Fibroblast of gingiva (primary cell): ENCODE data around the gene ZC3H12D.

ENCODE experiments used
- DNase-seq: peaks from one replicate; pipeline ENCODE4 v3.0.0-alpha.2; 2011; ENCODE audit warnings: low read depth

ZC3H12D gene

GRCh38 chr6:149441740-149442139 is 43.1 kb downstream of the ZC3H12D start:
- no peak for DNase-seq

- DNase-seq: no peak
Measured at GRCh38 chr6:149440735-149441671, 43.8 kb downstream of the ZC3H12D start.

DNA sequence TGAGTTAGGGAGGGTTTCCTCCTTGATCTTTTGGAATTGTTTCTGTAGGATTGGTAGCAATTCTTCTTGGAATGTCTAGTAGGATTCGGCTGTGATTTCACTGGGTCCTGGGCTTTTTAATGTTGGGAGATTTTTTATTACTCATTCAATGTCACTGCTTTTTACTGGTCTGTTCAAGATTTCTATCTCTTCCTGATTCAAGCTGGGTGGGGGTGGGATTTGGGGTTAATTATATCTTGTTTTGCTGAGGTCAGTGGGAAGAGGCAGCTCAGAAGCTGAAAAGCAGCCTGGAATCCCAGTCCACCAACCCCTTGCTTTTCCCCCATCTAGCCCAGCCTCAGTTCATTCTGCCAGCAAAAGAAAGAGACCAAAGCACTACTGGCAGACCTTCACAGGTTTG is 45.2 kb downstream of the ZC3H12D start:
- DNase-seq: no peak

GRCh38 chr6:149438855-149439254 is 46.0 kb downstream of the ZC3H12D start:
- no peak for DNase-seq

DNA sequence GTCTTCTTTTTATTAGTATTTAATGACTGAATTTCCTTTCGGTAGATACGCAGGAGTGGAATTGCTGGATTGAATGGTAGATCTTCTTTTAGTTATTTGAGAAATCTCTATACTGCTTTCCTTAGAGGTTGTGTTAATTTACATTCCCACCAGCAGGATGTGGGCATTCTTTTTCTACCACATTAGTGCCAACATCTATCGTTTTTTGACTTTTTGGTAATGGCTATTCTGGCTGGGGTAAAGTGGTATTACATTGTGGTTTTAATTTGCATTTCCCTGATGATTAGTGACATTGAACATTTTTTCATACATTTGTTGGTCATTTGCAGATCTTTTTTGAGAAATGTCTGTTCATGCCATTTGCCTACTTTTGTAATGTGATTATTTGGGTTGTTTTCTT is 47.6 kb downstream of the ZC3H12D start:
- DNase-seq: no peak

GRCh38 chr6:149436647-149437046 is 48.2 kb downstream of the ZC3H12D start:
- DNase-seq: no peak

DNA sequence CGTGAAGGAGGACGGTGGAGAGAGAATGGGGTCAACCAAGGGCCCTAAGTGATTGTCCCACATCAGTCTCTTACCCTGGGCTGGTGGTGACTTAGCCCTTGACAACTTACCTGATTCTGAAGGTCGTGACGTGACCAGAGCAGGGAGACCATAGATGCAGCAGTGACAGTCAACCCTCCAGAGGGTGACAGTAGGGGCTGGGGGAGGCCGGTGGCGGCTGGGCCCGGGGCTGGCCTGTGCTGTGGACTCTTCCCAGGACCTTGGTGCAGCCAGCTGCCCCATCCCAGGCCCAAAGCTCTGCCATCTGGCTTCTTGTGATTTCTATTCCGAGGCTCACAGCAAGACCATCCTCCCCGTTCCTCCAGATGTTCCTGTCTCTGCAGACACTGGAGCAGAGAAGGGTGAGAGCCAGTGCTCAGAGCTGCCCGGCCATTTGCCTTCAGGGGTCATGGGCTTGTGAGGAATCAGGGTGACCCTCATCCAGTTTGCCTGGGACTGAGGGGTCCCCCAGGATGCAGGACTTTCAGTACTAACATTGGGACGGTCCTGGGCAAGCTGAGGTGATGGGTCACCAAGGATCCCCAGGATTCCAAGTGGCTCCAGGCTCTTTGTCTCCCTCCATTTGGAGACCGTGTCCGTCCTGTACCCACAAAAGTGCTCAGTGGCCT is 48.8 kb downstream of the ZC3H12D start:
- DNase-seq: no peak

DNA sequence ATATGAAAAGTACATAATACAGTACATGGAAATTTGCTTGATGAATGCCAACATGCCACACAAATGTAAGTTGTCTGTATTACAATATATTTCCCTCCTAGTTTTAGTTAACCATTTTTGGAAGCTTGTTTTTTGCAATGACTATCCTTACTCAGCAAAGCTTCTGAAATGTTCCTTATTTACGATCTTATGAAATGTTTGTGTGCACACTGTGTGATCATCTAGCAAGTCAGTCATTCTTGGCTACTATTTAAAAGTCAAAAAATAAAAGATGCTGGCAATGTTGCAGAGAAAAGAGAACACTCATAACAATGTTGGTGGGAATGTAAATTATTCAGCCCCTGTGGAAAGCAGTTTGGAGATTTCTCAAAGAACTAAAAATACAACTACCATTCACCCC is 50.9 kb downstream of the ZC3H12D start:
- DNase-seq: peak; percentile 72

GRCh38 chr6:149433405-149433804 is 51.4 kb downstream of the ZC3H12D start:
- DNase-seq: no peak

DNA sequence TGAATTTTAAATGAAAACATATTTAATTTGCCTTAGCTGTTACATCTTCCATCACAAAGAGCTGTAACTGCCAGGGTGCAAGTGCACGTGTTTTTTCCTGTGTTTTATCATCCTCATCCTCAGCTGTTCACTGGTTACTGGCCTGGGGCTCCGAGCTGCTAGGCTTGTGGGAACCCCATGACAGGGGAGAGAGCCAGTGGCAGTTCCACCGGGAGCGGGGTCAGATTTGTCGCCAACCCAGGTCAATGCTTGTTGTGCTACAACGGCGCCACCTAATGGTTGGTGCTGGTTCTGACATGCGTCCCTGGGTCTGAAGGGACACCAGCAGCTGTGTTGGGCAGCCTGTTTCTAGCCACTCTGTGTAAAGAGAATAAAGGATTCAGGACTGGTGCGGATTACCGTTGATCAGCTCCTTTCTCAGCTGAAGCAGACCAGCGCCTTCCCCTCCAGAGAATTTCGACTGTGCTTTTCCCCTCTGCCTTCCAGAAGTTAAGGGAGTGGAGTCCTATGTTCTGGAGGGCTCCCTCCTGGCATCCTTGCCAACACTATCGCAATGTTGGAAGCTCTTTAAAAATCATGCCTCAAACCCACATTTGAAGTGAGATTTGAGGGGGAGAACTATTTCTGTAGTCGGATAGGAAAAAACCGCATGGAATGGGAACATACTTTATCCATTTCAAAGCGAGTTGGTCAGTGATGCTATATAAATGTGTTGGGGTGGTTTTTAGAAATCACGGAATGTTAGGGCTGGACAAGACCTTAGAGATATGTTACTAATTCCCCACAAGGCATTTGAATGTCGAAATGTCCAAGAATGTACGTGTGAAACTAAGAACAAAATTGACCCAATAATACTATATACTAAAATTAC is 52.7 kb downstream of the ZC3H12D start:
- peak; percentile 79 for DNase-seq

GRCh38 chr6:149429427-149430360 is 55.1 kb downstream of the ZC3H12D start:
- DNase-seq: no peak

- DNase-seq: no peak
Measured at GRCh38 chr6:149428606-149429005, 56.2 kb downstream of the ZC3H12D start.

DNA sequence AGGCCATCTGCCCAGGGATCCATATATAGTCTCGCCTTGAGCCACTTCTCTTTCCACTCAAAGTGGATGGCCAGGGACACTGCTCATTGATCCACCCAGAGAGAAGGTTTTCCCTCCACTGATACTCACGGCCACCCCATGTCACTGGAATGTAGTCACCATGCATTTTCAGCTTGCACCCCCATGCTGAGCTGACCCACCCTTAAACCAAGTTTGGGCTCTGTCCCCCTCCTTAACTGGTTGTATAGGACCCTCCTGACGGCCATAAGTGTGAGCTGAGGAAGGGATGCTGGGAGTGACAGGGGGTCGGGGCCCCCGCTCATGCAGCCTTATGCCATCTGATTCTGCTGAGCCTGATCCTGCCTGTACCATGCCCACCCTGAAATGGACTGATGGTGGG is 59.1 kb downstream of the ZC3H12D start:
- no peak for DNase-seq

- DNase-seq: no peak
Measured at GRCh38 chr6:149425224-149425623, 59.6 kb downstream of the ZC3H12D start.

DNA sequence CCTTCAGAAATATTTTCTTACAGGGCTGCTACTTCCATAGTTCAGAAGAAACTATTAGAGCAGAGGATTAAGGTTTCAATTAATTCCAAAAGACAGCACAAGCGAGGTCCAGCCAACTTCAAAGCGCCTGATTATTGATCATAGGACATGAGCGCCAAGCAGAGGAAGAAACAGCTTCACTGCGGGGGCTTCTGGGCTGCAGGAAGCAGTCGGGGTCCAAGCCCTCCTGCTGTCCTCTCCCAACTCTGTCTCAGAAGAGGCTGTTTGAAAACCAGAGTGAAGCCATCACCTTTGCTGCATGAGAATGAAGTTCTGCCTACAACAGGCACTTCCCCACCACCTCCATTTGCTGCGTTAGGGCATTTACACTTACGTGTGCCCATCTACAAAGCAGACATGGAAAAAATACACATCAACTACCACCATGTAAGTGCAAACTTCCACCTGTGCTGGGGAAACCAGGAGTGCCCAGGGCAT is 60.8 kb downstream of the ZC3H12D start:
- DNase-seq: no peak

GRCh38 chr6:149422581-149422980 is 62.2 kb downstream of the ZC3H12D start:
- DNase-seq: no peak

- no peak for DNase-seq
Measured at GRCh38 chr6:149421132-149421531, 63.7 kb downstream of the ZC3H12D start.

- DNase-seq: no peak
Measured at GRCh38 chr6:149419696-149420404, 65.0 kb downstream of the ZC3H12D start.

GRCh38 chr6:149414821-149415220 is 70.0 kb downstream of the ZC3H12D start:
- no peak for DNase-seq

- DNase-seq: no peak
Measured at GRCh38 chr6:149414009-149414408, 70.8 kb downstream of the ZC3H12D start.
